ENCODE data around the gene SLAMF8. TPM values are rescaled to one million over a fixed set of nuclear protein-coding genes. Genes with fewer than 3 reads are reported as not detected.

Gene SLAMF8
- total RNA-seq, 1 donor from 2014 or later, result not detected

DNA sequence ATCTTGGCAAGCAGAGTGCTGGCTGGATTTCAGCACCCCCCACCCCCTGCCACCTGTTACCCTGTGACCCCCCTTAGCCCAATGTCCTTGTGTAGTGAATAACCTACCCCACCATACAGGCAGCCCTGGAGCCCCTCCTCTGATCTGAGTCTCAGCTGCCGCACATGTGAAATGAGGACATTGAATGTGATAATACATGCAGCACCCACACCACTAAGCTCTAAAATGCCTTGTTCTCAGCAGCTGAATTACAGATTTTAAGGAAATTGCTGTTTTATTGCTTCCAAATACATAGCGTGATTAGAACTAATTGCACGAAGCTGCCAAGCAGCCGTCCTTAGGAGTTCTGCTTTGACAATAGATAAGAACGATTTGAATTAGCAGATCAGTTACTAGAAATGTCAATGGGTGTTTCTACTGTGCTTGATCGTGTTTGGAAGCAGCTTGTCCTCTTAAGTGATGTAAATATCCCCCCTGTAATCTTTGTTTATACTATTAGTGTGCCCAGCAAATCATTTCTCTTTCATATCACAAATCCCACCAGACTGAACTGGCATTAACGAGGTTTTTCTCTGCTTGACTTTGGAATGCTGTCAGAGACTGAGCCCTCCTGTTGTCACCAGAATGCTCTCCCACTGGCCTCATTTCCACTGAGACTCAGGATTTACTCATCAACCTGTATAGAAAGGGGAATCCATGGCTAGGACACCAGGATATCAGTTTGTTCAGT lies 4.9 kb downstream of the SLAMF8 start:
- TF ChIP-seq, protein P1, sequence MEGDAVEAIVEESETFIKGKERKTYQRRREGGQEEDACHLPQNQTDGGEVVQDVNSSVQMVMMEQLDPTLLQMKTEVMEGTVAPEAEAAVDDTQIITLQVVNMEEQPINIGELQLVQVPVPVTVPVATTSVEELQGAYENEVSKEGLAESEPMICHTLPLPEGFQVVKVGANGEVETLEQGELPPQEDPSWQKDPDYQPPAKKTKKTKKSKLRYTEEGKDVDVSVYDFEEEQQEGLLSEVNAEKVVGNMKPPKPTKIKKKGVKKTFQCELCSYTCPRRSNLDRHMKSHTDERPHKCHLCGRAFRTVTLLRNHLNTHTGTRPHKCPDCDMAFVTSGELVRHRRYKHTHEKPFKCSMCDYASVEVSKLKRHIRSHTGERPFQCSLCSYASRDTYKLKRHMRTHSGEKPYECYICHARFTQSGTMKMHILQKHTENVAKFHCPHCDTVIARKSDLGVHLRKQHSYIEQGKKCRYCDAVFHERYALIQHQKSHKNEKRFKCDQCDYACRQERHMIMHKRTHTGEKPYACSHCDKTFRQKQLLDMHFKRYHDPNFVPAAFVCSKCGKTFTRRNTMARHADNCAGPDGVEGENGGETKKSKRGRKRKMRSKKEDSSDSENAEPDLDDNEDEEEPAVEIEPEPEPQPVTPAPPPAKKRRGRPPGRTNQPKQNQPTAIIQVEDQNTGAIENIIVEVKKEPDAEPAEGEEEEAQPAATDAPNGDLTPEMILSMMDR (conservative IDR thresholded peaks at IDR 0.05), result no peak
- Mint-ChIP-seq H3K4me1 (peaks cover 3% of the 10 kb centered on the region), H3K4me3 (no peak overlapping the region), H3K9me3 (no peaks in the 10 kb centered on the region), H3K27me3 (ENCODE audit: low read depth) (peaks cover 14% of the 10 kb centered on the region), H3K36me3 (ENCODE audit: low read depth) (no peaks in the 10 kb centered on the region), H3K27ac (ENCODE audit: unreplicated experiment) (no peak overlapping the region)
- no peak for DNase-seq (ENCODE audit: low read depth, low spot score)

DNA sequence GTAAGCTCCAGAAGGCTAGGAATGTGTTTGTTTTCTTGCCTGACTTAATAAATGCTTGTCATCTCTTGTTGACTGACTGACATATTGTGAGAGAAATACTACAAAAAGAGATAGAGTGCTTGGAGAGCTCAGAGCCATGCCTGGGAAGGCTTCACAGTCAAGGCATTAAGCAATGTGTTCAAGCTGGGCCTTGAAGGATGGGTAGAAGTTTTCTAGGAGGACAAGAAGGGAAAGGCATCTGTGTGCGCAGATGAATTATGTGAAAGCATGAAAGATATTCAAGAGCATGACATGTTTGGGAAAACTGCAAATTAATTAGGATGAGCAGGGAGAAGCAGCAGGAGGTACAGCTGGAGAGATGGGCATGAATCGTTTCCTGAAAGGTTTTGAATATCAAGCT lies 5.6 kb downstream of the SLAMF8 start:
- Mint-ChIP-seq H3K9me3 (no peaks in the 10 kb centered on the region), H3K27me3 (ENCODE audit: low read depth) (peaks cover 15% of the 10 kb centered on the region), H3K4me1 (peaks cover 3% of the 10 kb centered on the region), H3K27ac (ENCODE audit: unreplicated experiment) (no peak overlapping the region), H3K36me3 (ENCODE audit: low read depth) (no peaks in the 10 kb centered on the region), H3K4me3 (no peak overlapping the region)
- no peak for DNase-seq (ENCODE audit: low read depth, low spot score)
- TF ChIP-seq, protein P1 (conservative IDR thresholded peaks at IDR 0.05), result no peak

DNA sequence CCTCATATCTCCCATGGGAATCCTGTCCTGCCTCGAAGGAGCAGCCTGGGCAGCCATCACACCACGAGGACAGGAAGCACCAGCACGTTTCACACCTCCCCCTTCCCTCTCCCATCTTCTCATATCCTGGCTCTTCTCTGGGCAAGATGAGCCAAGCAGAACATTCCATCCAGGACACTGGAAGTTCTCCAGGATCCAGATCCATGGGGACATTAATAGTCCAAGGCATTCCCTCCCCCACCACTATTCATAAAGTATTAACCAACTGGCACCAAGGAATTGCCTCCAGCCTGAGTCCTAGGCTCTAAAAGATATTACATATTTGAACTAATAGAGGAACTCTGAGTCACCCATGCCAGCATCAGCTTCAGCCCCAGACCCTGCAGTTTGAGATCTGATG lies 8.7 kb downstream of the SLAMF8 start:
- Mint-ChIP-seq H3K27ac (ENCODE audit: unreplicated experiment) (no peak overlapping the region), H3K27me3 (ENCODE audit: low read depth) (peaks cover 14% of the 10 kb centered on the region), H3K4me3 (no peak overlapping the region), H3K9me3 (no peaks in the 10 kb centered on the region), H3K4me1 (peaks cover 3% of the 10 kb centered on the region), H3K36me3 (ENCODE audit: low read depth) (no peaks in the 10 kb centered on the region)
- no peak for DNase-seq (ENCODE audit: low read depth, low spot score)
- TF ChIP-seq, protein P1 (conservative IDR thresholded peaks at IDR 0.05), result no peak

DNA sequence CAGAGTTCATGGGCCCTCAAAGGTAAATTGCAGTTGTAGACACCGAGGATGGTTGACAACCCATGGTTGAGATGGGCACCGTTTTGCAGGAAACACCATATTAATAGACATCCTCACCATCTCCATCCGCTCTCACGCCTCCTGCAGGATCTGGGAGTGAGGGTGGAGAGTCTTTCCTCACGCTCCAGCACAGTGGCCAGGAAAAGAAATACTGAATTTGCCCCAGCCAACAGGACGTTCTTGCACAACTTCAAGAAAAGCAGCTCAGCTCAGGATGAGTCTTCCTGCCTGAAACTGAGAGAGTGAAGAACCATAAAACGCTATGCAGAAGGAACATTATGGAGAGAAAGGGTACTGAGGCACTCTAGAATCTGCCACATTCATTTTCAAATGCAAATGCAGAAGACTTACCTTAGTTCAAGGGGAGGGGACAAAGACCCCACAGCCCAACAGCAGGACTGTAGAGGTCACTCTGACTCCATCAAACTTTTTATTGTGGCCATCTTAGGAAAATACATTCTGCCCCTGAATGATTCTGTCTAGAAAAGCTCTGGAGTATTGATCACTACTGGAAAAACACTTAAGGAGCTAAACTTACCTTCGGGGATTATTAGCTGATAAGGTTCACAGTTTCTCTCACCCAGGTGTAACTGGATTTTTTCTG lies 9.3 kb downstream of the SLAMF8 start:
- TF ChIP-seq, protein P1 (conservative IDR thresholded peaks at IDR 0.05), result no peak
- Mint-ChIP-seq H3K27ac (ENCODE audit: unreplicated experiment) (no peak overlapping the region), H3K9me3 (no peaks in the 10 kb centered on the region), H3K27me3 (ENCODE audit: low read depth) (peaks cover 14% of the 10 kb centered on the region), H3K4me3 (no peak overlapping the region), H3K36me3 (ENCODE audit: low read depth) (no peaks in the 10 kb centered on the region), H3K4me1 (peaks cover 3% of the 10 kb centered on the region)
- no peak for DNase-seq (ENCODE audit: low read depth, low spot score)

DNA sequence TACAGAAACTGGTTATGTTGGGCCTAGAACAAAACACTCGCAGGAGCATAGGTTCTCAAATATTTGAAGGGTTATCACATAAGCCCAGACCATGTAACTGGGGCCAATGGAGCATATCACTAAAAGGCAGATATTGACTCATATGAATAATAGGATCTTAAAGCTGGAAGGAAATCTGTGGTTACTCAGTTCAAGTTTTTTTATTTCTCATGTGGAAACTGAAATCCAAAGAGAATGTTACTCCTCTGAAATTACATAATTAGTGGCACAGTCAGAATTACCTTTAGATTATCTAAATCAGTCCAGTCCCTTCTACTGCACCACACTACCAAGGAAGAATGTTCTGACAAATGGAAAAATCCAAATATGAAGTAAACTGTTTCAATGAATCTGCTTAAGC lies 12.0 kb downstream of the SLAMF8 start:
- TF ChIP-seq, protein P1 (conservative IDR thresholded peaks at IDR 0.05), result no peak
- no peak for DNase-seq (ENCODE audit: low read depth, low spot score)
- H3K27me3 Mint-ChIP-seq (ENCODE audit: low read depth), result peaks cover 20% of the 10 kb centered on the region
- no peak overlapping the region for H3K4me3 Mint-ChIP-seq
- no peaks in the 10 kb centered on the region for H3K4me1 Mint-ChIP-seq
- H3K9me3 Mint-ChIP-seq, result no peaks in the 10 kb centered on the region
- no peaks in the 10 kb centered on the region for H3K36me3 Mint-ChIP-seq (ENCODE audit: low read depth)
- H3K27ac Mint-ChIP-seq (ENCODE audit: unreplicated experiment), result no peak overlapping the region

Measured in neural crest cell (in vitro differentiated cells).